ENCODE results near the gene AGAP1.

AGAP1 gene

GRCh38 chr2:235983016-235983415, 489.2 kb downstream of the AGAP1 start:
- TF ChIP-seq CTCF (IDR thresholded peaks at IDR 0.05; ENCODE audit: low read depth, low read length, missing control alignments) = no peak
- H3K4me3 ChIP-seq (ENCODE audit: low read depth, low read length) = no peak overlapping the region
- DNase-seq (ENCODE audit: low read depth) = no peak

GRCh38 chr2:235984552-235984951, 490.7 kb downstream of the AGAP1 start:
- TF ChIP-seq CTCF (IDR thresholded peaks at IDR 0.05; ENCODE audit: low read depth, low read length, missing control alignments) = no peak
- H3K4me3 ChIP-seq (ENCODE audit: low read depth, low read length) = no peak overlapping the region
- DNase-seq (ENCODE audit: low read depth) = no peak

- DNase-seq (ENCODE audit: low read depth) = no peak
- no peak for TF ChIP-seq CTCF (IDR thresholded peaks at IDR 0.05; ENCODE audit: low read depth, low read length, missing control alignments)
- H3K4me3 ChIP-seq (ENCODE audit: low read depth, low read length) = no peak overlapping the region
These were observed 492.5 kb downstream of the AGAP1 start for GRCh38 chr2:235986361-235986760.

GRCh38 chr2:235988271-235989015, 494.6 kb downstream of the AGAP1 start:
- H3K4me3 ChIP-seq (ENCODE audit: low read depth, low read length) = no peak overlapping the region
- no peak for TF ChIP-seq CTCF (IDR thresholded peaks at IDR 0.05; ENCODE audit: low read depth, low read length, missing control alignments)
- no peak for DNase-seq (ENCODE audit: low read depth)

- no peak overlapping the region for H3K4me3 ChIP-seq (ENCODE audit: low read depth, low read length)
- DNase-seq (ENCODE audit: low read depth) = no peak
- TF ChIP-seq CTCF (IDR thresholded peaks at IDR 0.05; ENCODE audit: low read depth, low read length, missing control alignments) = no peak
These were observed 495.7 kb downstream of the AGAP1 start for GRCh38 chr2:235989591-235989990.

- DNase-seq (ENCODE audit: low read depth) = no peak
- H3K4me3 ChIP-seq (ENCODE audit: low read depth, low read length) = no peak overlapping the region
- no peak for TF ChIP-seq CTCF (IDR thresholded peaks at IDR 0.05; ENCODE audit: low read depth, low read length, missing control alignments)
These were observed 496.5 kb downstream of the AGAP1 start for GRCh38 chr2:235990344-235990743.

- no peak for DNase-seq (ENCODE audit: low read depth)
- no peak overlapping the region for H3K4me3 ChIP-seq (ENCODE audit: low read depth, low read length)
- no peak for TF ChIP-seq CTCF (IDR thresholded peaks at IDR 0.05; ENCODE audit: low read depth, low read length, missing control alignments)
These were observed 498.2 kb downstream of the AGAP1 start for GRCh38 chr2:235992024-235992423.

Data from GM12864 (cell line).